ENCODE measurements around the gene RBMS3. TPM values are rescaled to one million over a fixed set of nuclear protein-coding genes. Genes with fewer than 3 reads are reported as not detected.

RBMS3 gene
- total and polyA plus RNA-seq, 9 donors, result 11.6 to 79.2 (median 63.1) TPM

GRCh38 chr3:29398787-29399186 lies 117.9 kb downstream of the RBMS3 start:
- Histone ChIP-seq H3K4me1 (ENCODE audit: insufficient read depth) (peaks cover 3% of the 10 kb centered on the region), H3K36me3 (no peaks in the 10 kb centered on the region), H3K27ac (no peak overlapping the region), H3K4me3 (no peak overlapping the region), H3K9me3 (no peaks in the 10 kb centered on the region), H3K27me3 (no peaks in the 10 kb centered on the region)
- intact Hi-C loops (cut with DNase I), result no loop called here
- 77 to 78% (median 77%) methylated on average over 4 of the region's 4 CpGs for WGBS, 3 donors
- no peak for DNase-seq
- TF ChIP-seq EP300 (IDR thresholded peaks at IDR 0.05) (no peak), CTCF (IDR thresholded peaks at IDR 0.05) (no peak), POLR2A (IDR thresholded peaks at IDR 0.05) (no peak)

- H3K9me3 ChIP-seq, result no peaks in the 10 kb centered on the region
- no peaks in the 10 kb centered on the region for H3K36me3 ChIP-seq
- intact Hi-C loops (cut with DNase I), result no loop called here
- peaks cover 16% of the 10 kb centered on the region for H3K4me1 ChIP-seq (ENCODE audit: insufficient read depth)
- no peaks in the 10 kb centered on the region for H3K27me3 ChIP-seq
- TF ChIP-seq CTCF (IDR thresholded peaks at IDR 0.05) (no peak), EP300 (IDR thresholded peaks at IDR 0.05) (no peak)
- no peak for DNase-seq
- WGBS, 3 donors, result 3 to 8% (median 6%) methylated on average over 1 of the region's 1 CpG
- H3K4me3 ChIP-seq, result no peak overlapping the region
- no peak overlapping the region for H3K27ac ChIP-seq
Observed at GRCh38 chr3:29406291-29406832, 125.5 kb downstream of the RBMS3 start.

- Histone ChIP-seq H3K4me3 (no peak overlapping the region), H3K27ac (no peak overlapping the region), H3K4me1 (ENCODE audit: insufficient read depth) (peaks cover 18% of the 10 kb centered on the region), H3K36me3 (no peaks in the 10 kb centered on the region), H3K27me3 (no peaks in the 10 kb centered on the region), H3K9me3 (no peaks in the 10 kb centered on the region)
- no peak for DNase-seq
- TF ChIP-seq CTCF (IDR thresholded peaks at IDR 0.05) (no peak), POLR2A (IDR thresholded peaks at IDR 0.05) (no peak), EP300 (IDR thresholded peaks at IDR 0.05) (no peak)
- 92 to 94% (median 93%) methylated on average over 3 of the region's 3 CpGs for WGBS, 3 donors
- intact Hi-C loops (cut with DNase I), result no loop called here
Observed at GRCh38 chr3:29408676-29409075, 127.8 kb downstream of the RBMS3 start.

- TF ChIP-seq CTCF (IDR thresholded peaks at IDR 0.05) (no peak), EP300 (IDR thresholded peaks at IDR 0.05) (no peak), POLR2A (IDR thresholded peaks at IDR 0.05) (no peak)
- H3K4me3 ChIP-seq, result no peak overlapping the region
- H3K9me3 ChIP-seq, result no peaks in the 10 kb centered on the region
- H3K4me1 ChIP-seq (ENCODE audit: insufficient read depth), result peaks cover 18% of the 10 kb centered on the region
- H3K27me3 ChIP-seq, result no peaks in the 10 kb centered on the region
- WGBS, 3 donors, result 15 to 21% (median 18%) methylated on average over 2 of the region's 2 CpGs
- no peak for DNase-seq
- no peak overlapping the region for H3K27ac ChIP-seq
- H3K36me3 ChIP-seq, result no peaks in the 10 kb centered on the region
- intact Hi-C loops (cut with DNase I), result no loop called here
Observed at GRCh38 chr3:29409409-29409808, 128.5 kb downstream of the RBMS3 start.
